ENCODE data around the gene OR51E2.

The OR51E2 gene

GRCh38 chr11:4662876-4663275, 34.8 kb downstream of the OR51E2 start:
- DNase-seq (ENCODE audit: low read depth): no peak

- DNase-seq (ENCODE audit: low read depth): no peak
These were observed 38.8 kb downstream of the OR51E2 start for GRCh38 chr11:4658629-4659445.

- no peak for DNase-seq (ENCODE audit: low read depth)
These were observed 42.9 kb downstream of the OR51E2 start for GRCh38 chr11:4654635-4655369.

GRCh38 chr11:4647766-4648165, 49.9 kb downstream of the OR51E2 start:
- no peak for DNase-seq (ENCODE audit: low read depth)

GRCh38 chr11:4645974-4646373, 51.7 kb downstream of the OR51E2 start:
- DNase-seq (ENCODE audit: low read depth): no peak

- DNase-seq (ENCODE audit: low read depth): no peak
These were observed 53.4 kb downstream of the OR51E2 start for GRCh38 chr11:4644233-4644632.

GRCh38 chr11:4643682-4644081, 54.0 kb downstream of the OR51E2 start, which contains the start of gene OR51E1:
Gene OR51E1, plus strand, starts transcription at chr11:4643982. Its CDS starts 8,545 bp downstream, at chr11:4652527.
- DNase-seq (ENCODE audit: low read depth): no peak

GRCh38 chr11:4643076-4643475, 54.6 kb downstream of the OR51E2 start:
- no peak for DNase-seq (ENCODE audit: low read depth)

GRCh38 chr11:4642043-4642442, 55.6 kb downstream of the OR51E2 start:
- no peak for DNase-seq (ENCODE audit: low read depth)

- no peak for DNase-seq (ENCODE audit: low read depth)
These were observed 56.2 kb downstream of the OR51E2 start for GRCh38 chr11:4641501-4641900.

- DNase-seq (ENCODE audit: low read depth): no peak
These were observed 57.7 kb downstream of the OR51E2 start for GRCh38 chr11:4639931-4640330.

GRCh38 chr11:4637662-4638047, 60.0 kb downstream of the OR51E2 start:
- DNase-seq (ENCODE audit: low read depth): no peak

GRCh38 chr11:4636962-4637661, 60.5 kb downstream of the OR51E2 start, which contains the start of gene OR51D1:
Gene OR51D1, plus strand, starts transcription at chr11:4637477. Its CDS starts 2,314 bp downstream, at chr11:4639791.
- DNase-seq (ENCODE audit: low read depth): peak; percentile 43

GRCh38 chr11:4636136-4636535, 61.5 kb downstream of the OR51E2 start:
- no peak for DNase-seq (ENCODE audit: low read depth)
